Thoracic aorta (tissue), 2 donors: ENCODE results near the gene TEF. TPM values are rescaled to one million over a fixed set of nuclear protein-coding genes. Genes with fewer than 3 reads are reported as not detected.

Source experiments
- ATAC-seq: fragments of 150-250 bp; one replicate; pipeline ENCODE4 v1.8.0; 2017; ENCODE audit warnings: low read depth; ENCODE audit not compliant: insufficient number of reproducible peaks, low FRiP score
- DNase-seq: peaks from one replicate; pipeline ENCODE4 v3.0.0-alpha.2; 2020; ENCODE audit warnings: low spot score
- H3K27ac ChIP-seq, 2 donors: fragments of 200-600 bp; sonication (generic); 1 replicate in 1 of 2; 2 replicates in 1 of 2; pipeline ENCODE4 v1.5.1; 2016; ENCODE audit warnings: mild to moderate bottlenecking in 2 of 2, moderate library complexity in 2 of 2
- H3K27me3 ChIP-seq: fragments of 200-600 bp; sonication (generic); replicated peaks from 2 replicates; pipeline ENCODE4 v1.6.0; 2016; ENCODE audit warnings: mild to moderate bottlenecking; ENCODE audit not compliant: insufficient read depth
- H3K36me3 ChIP-seq: fragments of 200-600 bp; sonication (generic); one replicate; pipeline ENCODE4 v1.5.1; 2016
- H3K4me1 ChIP-seq, 2 donors: fragments of 200-600 bp; sonication (generic); 1 replicate in 1 of 2; 2 replicates in 1 of 2; pipeline versions ENCODE4 v1.5.1 to v1.6.0; 2016; ENCODE audit warnings: low read depth in 2 of 2, mild to moderate bottlenecking in 1 of 2; ENCODE audit not compliant: control insufficient read depth in 1 of 2
- H3K4me3 ChIP-seq: fragments of 200-600 bp; sonication (generic); 2 replicates; pipeline ENCODE4 v1.5.1; 2016; ENCODE audit warnings: mild to moderate bottlenecking
- H3K9me3 ChIP-seq: fragments of 200-600 bp; sonication (generic); 2 replicates; pipeline ENCODE4 v1.5.1; 2016
- CTCF ChIP-seq: fragments of 200-600 bp; sonication (generic); IDR thresholded peaks from one replicate; pipeline ENCODE4 v1.5.1; 2019; ENCODE audit warnings: antibody characterized with exemption
- total RNA-seq, 2 donors: library from RNA; depleted of rRNA; stranded (reverse); fragments of >200 nt; gene quantifications; one replicate each; pipeline versions ENCODE4 v1.1.0 to v1.2.3, GENCODE V29; 2016

The TEF gene
- total RNA-seq, 2 donors from 2014 or later = 21.4 to 23.1 TPM

GRCh38 chr22:41359376-41359775, 22.4 kb upstream of the TEF start:
- peaks cover 21% of the 10 kb centered on the region for H3K36me3 ChIP-seq
- H3K4me3 ChIP-seq = no peak overlapping the region
- no peak for ATAC-seq
- no peak for TF ChIP-seq CTCF
- DNase-seq = no peak
- H3K4me1 ChIP-seq = no peaks in the 10 kb centered on the region
- H3K27ac ChIP-seq = no peak overlapping the region
- H3K27me3 ChIP-seq = no peaks in the 10 kb centered on the region
- no peaks in the 10 kb centered on the region for H3K9me3 ChIP-seq

GRCh38 chr22:41360126-41360525, 21.6 kb upstream of the TEF start:
- no peak overlapping the region for H3K4me3 ChIP-seq
- TF ChIP-seq CTCF = no peak
- no peaks in the 10 kb centered on the region for H3K4me1 ChIP-seq
- H3K27ac ChIP-seq = no peak overlapping the region
- no peak for DNase-seq
- H3K36me3 ChIP-seq = peaks cover 16% of the 10 kb centered on the region
- H3K27me3 ChIP-seq = no peaks in the 10 kb centered on the region
- no peaks in the 10 kb centered on the region for H3K9me3 ChIP-seq
- no peak for ATAC-seq

GRCh38 chr22:41361716-41362310, 19.9 kb upstream of the TEF start:
- DNase-seq = no peak
- no peaks in the 10 kb centered on the region for H3K27me3 ChIP-seq
- TF ChIP-seq CTCF = no peak

GRCh38 chr22:41362615-41363014, 19.1 kb upstream of the TEF start:
- H3K36me3 ChIP-seq = peaks cover 7% of the 10 kb centered on the region
- no peaks in the 10 kb centered on the region for H3K27me3 ChIP-seq
- no peak for TF ChIP-seq CTCF
- H3K4me3 ChIP-seq = no peak overlapping the region
- DNase-seq = no peak
- no peak for ATAC-seq
- H3K9me3 ChIP-seq = no peaks in the 10 kb centered on the region
- H3K4me1 ChIP-seq = peaks cover 8 to 11% of the 10 kb centered on the region in 2 donors
- H3K27ac ChIP-seq = no peak overlapping the region

More at GRCh38 chr22:41361716-41362310, 19.9 kb upstream of the TEF start:
- ATAC-seq = no peak
- Histone ChIP-seq H3K9me3 (no peaks in the 10 kb centered on the region), H3K36me3 (peaks cover 8% of the 10 kb centered on the region), H3K27ac (no peak overlapping the region), H3K4me3 (no peak overlapping the region), H3K4me1 (peaks cover 3 to 4% of the 10 kb centered on the region in 2 donors)

- TF ChIP-seq CTCF = no peak
- Histone ChIP-seq H3K4me1 (peaks cover 22 to 27% of the 10 kb centered on the region in 2 donors), H3K27ac (no peak overlapping the region), H3K9me3 (no peaks in the 10 kb centered on the region), H3K27me3 (no peaks in the 10 kb centered on the region), H3K36me3 (no peaks in the 10 kb centered on the region), H3K4me3 (no peak overlapping the region)
- no peak for ATAC-seq
- DNase-seq = no peak
Observed at GRCh38 chr22:41364233-41364632, 17.5 kb upstream of the TEF start.
